Stomach (tissue), 4 donors: ENCODE measurements around the gene SSR4.

Experiments used
- CTCF ChIP-seq, 7 experiments: fragments of 450-650 bp in 4 of 7; fragments of 200-600 bp in 3 of 7; sonication (generic) in 3 of 7; IDR thresholded peaks; one replicate each; pipeline ENCODE4 v1.5.1; 2016 to 2019; ENCODE audit warnings: antibody characterized with exemption in 7 of 7, control low read depth in 2 of 7, mild to moderate bottlenecking in 1 of 7
- POLR2AphosphoS5 ChIP-seq, 3 donors: sonication (generic); formaldehyde crosslinking; IDR thresholded peaks; one replicate each; pipeline ENCODE4 v1.6.1; 2016; ENCODE audit warnings: antibody characterized with exemption in 3 of 3

- TF ChIP-seq CTCF (IDR thresholded peaks at IDR 0.05) (no peak), POLR2AphosphoS5 (IDR thresholded peaks at IDR 0.05) (no peak)
These were observed 25.9 kb upstream of the SSR4 start for GRCh38 chrX:153768311-153769157.
